H1 (cell line): ENCODE results near the gene PTH2R. TPM values are rescaled to one million over a fixed set of nuclear protein-coding genes. Genes with fewer than 3 reads are reported as not detected.

ENCODE experiments used
- CTCF ChIA-PET: fragments of 300-600 bp; sonication (Branson Sonifier 250); formaldehyde crosslinking; loops from one replicate; lab custom pipeline; 2021; ENCODE audit not compliant: partially characterized antibody; lab: Charles Lee
- POLR2A ChIA-PET: fragments of 300-600 bp; sonication (Branson Sonifier 250); formaldehyde crosslinking; loops from one replicate; lab custom pipeline; 2021; ENCODE audit warnings: inconsistent platforms; ENCODE audit not compliant: partially characterized antibody; lab: Charles Lee
- DNase-seq, 2 experiments: peaks; one replicate each; pipeline versions ENCODE4 v3.0.0 to v3.0.0-alpha.2; 2010 to 2022; ENCODE audit warnings: low spot score in 2 of 2, low read depth in 1 of 2, mixed read lengths in 1 of 2
- FAIRE-seq: peaks from 2 replicates; lab custom pipeline; 2011; peaks lifted over from hg19 to GRCh38; lab: Jason Lieb, UNC
- H2AFZ ChIP-seq: 2 replicates; pipeline ENCODE4 v1.8.1; 2012; ENCODE audit warnings: low read length, inconsistent platforms
- H2AK5ac ChIP-seq: 2 replicates; pipeline ENCODE4 v1.6.1; 2013; ENCODE audit warnings: low read depth, low read length
- H2BK120ac ChIP-seq: replicated peaks from 2 replicates; pipeline ENCODE3; 2013; ENCODE audit warnings: low read depth, low read length, inconsistent platforms
- H2BK12ac ChIP-seq: 2 replicates; pipeline ENCODE4 v1.6.1; 2013; ENCODE audit warnings: low read depth, low read length
- H2BK15ac ChIP-seq: 2 replicates; pipeline ENCODE4 v1.6.1; 2013; ENCODE audit warnings: low read length
- H2BK20ac ChIP-seq: 2 replicates; pipeline ENCODE4 v1.6.1; 2013; ENCODE audit warnings: low read length
- H2BK5ac ChIP-seq: 2 replicates; pipeline ENCODE4 v1.6.1; 2013; ENCODE audit warnings: low read depth, low read length
- H3K14ac ChIP-seq: 2 replicates; pipeline ENCODE4 v1.6.1; 2013; ENCODE audit warnings: inconsistent platforms; ENCODE audit not compliant: insufficient read length
- H3K18ac ChIP-seq: 2 replicates; pipeline ENCODE4 v1.6.1; 2013; ENCODE audit warnings: low read length; ENCODE audit errors: extremely low read depth
- H3K23ac ChIP-seq: 2 replicates; pipeline ENCODE4 v1.6.1; 2013; ENCODE audit warnings: inconsistent platforms; ENCODE audit not compliant: insufficient read length
- H3K23me2 ChIP-seq: 2 replicates; pipeline ENCODE4 v1.6.1; 2013; ENCODE audit warnings: low read depth, low read length
- H3K27ac ChIP-seq: 2 replicates; pipeline ENCODE4 v1.6.1; 2011; ENCODE audit warnings: low read depth, low read length, inconsistent platforms
- H3K27me3 ChIP-seq, 4 experiments: replicated peaks in 1 of 4; 1 replicate in 1 of 4; 2 replicates in 3 of 4; pipeline versions ENCODE4 v1.6.1 to v1.8.1; 2011 to 2013; ENCODE audit warnings: low read length in 3 of 4, mild to moderate bottlenecking in 3 of 4, inconsistent platforms in 2 of 4, mixed read lengths in 2 of 4, moderate library complexity in 1 of 4; ENCODE audit not compliant: control insufficient read depth in 3 of 4, insufficient read depth in 3 of 4; ENCODE audit errors: extremely low read depth in 1 of 4
- H3K36me3 ChIP-seq, 4 experiments: 2 replicates each; pipeline versions ENCODE4 v1.6.1 to v1.8.1; 2011 to 2013; ENCODE audit warnings: mild to moderate bottlenecking in 4 of 4, low read length in 3 of 4, moderate library complexity in 2 of 4, control low read depth in 1 of 4, inconsistent platforms in 1 of 4; ENCODE audit not compliant: insufficient read depth in 4 of 4, control insufficient read depth in 2 of 4
- H3K4ac ChIP-seq: replicated peaks from 2 replicates; pipeline ENCODE3; 2013; ENCODE audit warnings: low read length, low read depth, mixed read lengths, inconsistent platforms; ENCODE audit not compliant: insufficient read length
- H3K4me1 ChIP-seq, 4 experiments: replicated peaks in 1 of 4; 1 replicate in 1 of 4; 2 replicates in 3 of 4; pipeline versions ENCODE4 v1.6.1 to v1.8.1; 2011 to 2013; ENCODE audit warnings: low read length in 3 of 4, inconsistent platforms in 2 of 4, mixed read lengths in 1 of 4; ENCODE audit not compliant: insufficient read depth in 4 of 4, control insufficient read depth in 3 of 4
- H3K4me2 ChIP-seq, 2 experiments: 2 replicates each; pipeline versions ENCODE4 v1.6.1 to v1.8.1; 2011 to 2013; ENCODE audit warnings: low read depth in 2 of 2, low read length in 2 of 2, control low read depth in 1 of 2, inconsistent platforms in 1 of 2, mild to moderate bottlenecking in 1 of 2; ENCODE audit not compliant: insufficient read depth in 1 of 2
- H3K4me3 ChIP-seq, 4 experiments: fragments of 200-600, 300-600 bp in 1 of 4; sonication (generic), shearing (Covaris generic), sonication (Bioruptor Twin) in 1 of 4; 2 replicates each; pipeline versions ENCODE4 v1.5.1 to v1.8.1; 2011 to 2016; ENCODE audit warnings: low read length in 4 of 4, low read depth in 3 of 4, control low read depth in 2 of 4, inconsistent platforms in 2 of 4, mild to moderate bottlenecking in 2 of 4, mixed read lengths in 1 of 4, moderate library complexity in 1 of 4; ENCODE audit not compliant: insufficient read depth in 2 of 4; ENCODE audit errors: extremely low read depth in 1 of 4
- H3K56ac ChIP-seq: replicated peaks from 2 replicates; pipeline ENCODE3; 2013; ENCODE audit warnings: low read depth, mild to moderate bottlenecking, mixed read lengths, low read length, inconsistent platforms; ENCODE audit not compliant: insufficient read length
- H3K79me1 ChIP-seq: 2 replicates; pipeline ENCODE4 v1.6.1; 2013; ENCODE audit warnings: low read depth, low read length, control low read depth
- H3K79me2 ChIP-seq, 2 experiments: 2 replicates each; pipeline versions ENCODE4 v1.6.1 to v1.8.1; 2012 to 2013; ENCODE audit warnings: low read length in 2 of 2, mild to moderate bottlenecking in 2 of 2, inconsistent platforms in 1 of 2; ENCODE audit not compliant: insufficient read depth in 2 of 2, control insufficient read depth in 1 of 2
- H3K9ac ChIP-seq, 4 experiments: replicated peaks in 1 of 4; 1 replicate in 1 of 4; 2 replicates in 3 of 4; pipeline versions ENCODE4 v1.6.1 to v1.8.1; 2011 to 2013; ENCODE audit warnings: low read depth in 3 of 4, low read length in 3 of 4, control low read depth in 2 of 4, mild to moderate bottlenecking in 2 of 4, moderate library complexity in 2 of 4, inconsistent platforms in 1 of 4; ENCODE audit errors: extremely low read depth in 1 of 4
- H3K9me3 ChIP-seq, 2 experiments: 2 replicates each; pipeline versions ENCODE4 v1.6.1 to v1.8.1; 2012 to 2013; ENCODE audit warnings: mild to moderate bottlenecking in 2 of 2, moderate library complexity in 2 of 2, control low read depth in 1 of 2, inconsistent platforms in 1 of 2, low read depth in 1 of 2, low read length in 1 of 2, mixed read lengths in 1 of 2; ENCODE audit not compliant: insufficient read depth in 2 of 2
- H4K20me1 ChIP-seq, 2 experiments: replicated peaks in 1 of 2; 2 replicates each; pipeline versions ENCODE3 to v1.8.1; 2011 to 2013; ENCODE audit warnings: inconsistent platforms in 2 of 2, low read length in 2 of 2, mild to moderate bottlenecking in 1 of 2; ENCODE audit not compliant: insufficient read depth in 2 of 2, control insufficient read depth in 1 of 2
- H4K5ac ChIP-seq: 2 replicates; pipeline ENCODE4 v1.6.1; 2013; ENCODE audit warnings: low read length, low read depth, mixed read lengths, inconsistent platforms; ENCODE audit not compliant: insufficient read length
- H4K8ac ChIP-seq: 2 replicates; pipeline ENCODE4 v1.8.0; 2013; ENCODE audit warnings: mild to moderate bottlenecking, moderate library complexity, low read length, inconsistent platforms; ENCODE audit not compliant: insufficient read depth; ENCODE audit errors: extremely low read depth
- H4K91ac ChIP-seq: replicated peaks from 2 replicates; pipeline ENCODE3; 2013; ENCODE audit warnings: low read length, mixed read lengths, inconsistent platforms; ENCODE audit not compliant: insufficient read length
- ATF3 ChIP-seq: IDR thresholded peaks from 2 replicates; pipeline ENCODE4 v1.6.1; 2011; ENCODE audit warnings: low read depth, mild to moderate bottlenecking, low read length; ENCODE audit not compliant: insufficient read depth
- BRCA1 ChIP-seq: IDR thresholded peaks from 2 replicates; pipeline ENCODE4 v1.6.1; 2012; ENCODE audit warnings: low read depth, low read length, improper control_type of control experiment
- CHD2 ChIP-seq: IDR thresholded peaks from 2 replicates; pipeline ENCODE4 v1.6.1; 2012; ENCODE audit warnings: low read length, improper control_type of control experiment
- HDAC2 ChIP-seq, 2 experiments: fragments of 300-600 bp in 1 of 2; sonication (generic) in 1 of 2; IDR thresholded peaks; 2 replicates each; pipeline ENCODE4 v1.6.1; 2011 to 2012; ENCODE audit warnings: low read depth in 2 of 2, low read length in 2 of 2, mild to moderate bottlenecking in 2 of 2, moderate library complexity in 2 of 2, borderline replicate concordance in 1 of 2, inconsistent platforms in 1 of 2
- KDM1A ChIP-seq: fragments of 200-600, 300-600 bp; sonication (generic); IDR thresholded peaks from 2 replicates; pipeline ENCODE4 v1.7.1; 2016; ENCODE audit warnings: mild to moderate bottlenecking, low read length, borderline replicate concordance
- PHF8 ChIP-seq: fragments of 200-600 bp; sonication (generic); conservative IDR thresholded peaks from 2 replicates; pipeline ENCODE4 v1.7.1; 2012; ENCODE audit warnings: low read depth, mild to moderate bottlenecking, inconsistent platforms, low read length, moderate library complexity
- POU5F1 ChIP-seq: IDR thresholded peaks from 2 replicates; pipeline ENCODE4 v1.6.1; 2011; ENCODE audit warnings: low read depth, mild to moderate bottlenecking, low read length, moderate library complexity
- RAD21 ChIP-seq, 2 experiments: IDR thresholded peaks in 1 of 2; conservative IDR thresholded peaks in 1 of 2; 2 replicates each; pipeline ENCODE4 v1.6.1; 2011; ENCODE audit warnings: low read depth in 2 of 2, low read length in 2 of 2, improper control_type of control experiment in 1 of 2, inconsistent platforms in 1 of 2, mild to moderate bottlenecking in 1 of 2, moderate library complexity in 1 of 2
- RFX5 ChIP-seq: IDR thresholded peaks from 2 replicates; pipeline ENCODE4 v1.6.1; 2011; ENCODE audit warnings: low read depth, low read length, improper control_type of control experiment, borderline replicate concordance
- RNF2 ChIP-seq: fragments of 200-900, 300-1000 bp; sonication (generic); IDR thresholded peaks from 2 replicates; pipeline ENCODE4 v1.7.1; 2016; ENCODE audit warnings: borderline replicate concordance, low read depth, mild to moderate bottlenecking, antibody characterized with exemption, low read length; ENCODE audit not compliant: poor library complexity, severe bottlenecking; ENCODE audit errors: missing control alignments
- SAP30 ChIP-seq: fragments of 300-600 bp; sonication (generic); IDR thresholded peaks from 2 replicates; pipeline ENCODE4 v1.7.1; 2012; ENCODE audit warnings: low read length, moderate library complexity, mild to moderate bottlenecking, inconsistent platforms; ENCODE audit not compliant: insufficient read depth, insufficient replicate concordance
- TBP ChIP-seq: IDR thresholded peaks from 2 replicates; pipeline ENCODE4 v1.6.1; 2011; ENCODE audit warnings: low read depth, low read length, improper control_type of control experiment
- YY1 ChIP-seq: IDR thresholded peaks from 2 replicates; pipeline ENCODE4 v1.6.1; 2011; ENCODE audit warnings: low read depth, mild to moderate bottlenecking, low read length
- WGBS, 2 experiments: shearing (Covaris generic) in 1 of 2; methylation state at CpG; one replicate each; pipeline versions ENCODE4 v1.1.6 to v1.1.7; 2013 to 2015; ENCODE audit warnings: low lambda C conversion rate in 2 of 2, mixed read lengths in 2 of 2, inconsistent platforms in 1 of 2, low coverage in 1 of 2, missing lambda C conversion rate in 1 of 2; ENCODE audit not compliant: insufficient replicate concordance in 2 of 2, insufficient coverage in 1 of 2, insufficient read length in 1 of 2; ENCODE audit errors: extremely low coverage in 1 of 2, missing lambda C conversion rate in 1 of 2; 5-methylcytosine and 5-hydroxymethylcytosine counted together
- polyA plus RNA-seq, 7 experiments: library from polyadenylated mRNA; depleted of rRNA in 3 of 7; stranded (reverse) in 5 of 7; unstranded in 2 of 7; fragments of >200 nt in 5 of 7; fragments of 200-250 nt in 2 of 7; gene quantifications; 1 replicate in 5 of 7; 2 replicates in 1 of 7; 4 replicates in 1 of 7; pipeline versions ENCODE4 v1.2.1 to v1.2.3, GENCODE V29; 2011 to 2013; ENCODE audit warnings: missing spikeins in 2 of 7, mixed read lengths in 2 of 7
- total RNA-seq: library from RNA; stranded (reverse); fragmentation: NEBNext Ultra II Directional; extraction: Animal tissue kit (Norgen Biotek cat#: 25700); gene quantifications from 2 replicates; pipeline ENCODE4 v1.2.1, GENCODE V29; 2021

The PTH2R gene
- total and polyA plus RNA-seq, 2 of the 8 experiments (the other 6 are each of a cell fraction or from before 2014, with no cell fraction given), result 0.19 to 0.38 TPM

- no peaks in the 10 kb centered on the region for H3K79me1 ChIP-seq
- H2AK5ac ChIP-seq, result no peak overlapping the region
- no peaks in the 10 kb centered on the region for H3K79me2 ChIP-seq
- WGBS, 2 experiments, result 79% methylated on average over 5 of the region's 5 CpGs; no CpG with 5 or more reads in 1 of the 2 experiments
- H2BK12ac ChIP-seq, result no peak overlapping the region
- ChIA-PET POLR2A (no interaction called here), CTCF (interaction anchor here (0.6 to 1.7 kb wide), 2 partner anchors 64 to 108 kb away, joined by 3 read pairs; no protein-coding TSS in a partner anchor)
- DNase-seq (no peak), FAIRE-seq (no peak)
- H4K8ac ChIP-seq, result no peak overlapping the region
- H4K20me1 ChIP-seq, result no peaks in the 10 kb centered on the region
- no peaks in the 10 kb centered on the region for H3K27me3 ChIP-seq
- no peak overlapping the region for H3K14ac ChIP-seq
- no peak overlapping the region for H3K27ac ChIP-seq
- no peak overlapping the region for H2BK5ac ChIP-seq
- no peak overlapping the region for H3K23ac ChIP-seq
- 0 out of 7 replicates have a peak, but pooled peaks cover 0 to 3% (median 0%) of the 10 kb centered on the region in 4 experiments for H3K4me1 ChIP-seq
- H3K4me3 ChIP-seq, result no peak overlapping the region
- no peak overlapping the region for H3K18ac ChIP-seq
- H3K9me3 ChIP-seq, result no peaks in the 10 kb centered on the region; a peak in 1 of 4 replicates
- no peak overlapping the region for H3K9ac ChIP-seq
- no peak overlapping the region for H2BK15ac ChIP-seq
- H3K4me2 ChIP-seq, result no peak overlapping the region
- no peaks in the 10 kb centered on the region for H3K36me3 ChIP-seq
- H4K5ac ChIP-seq, result no peak overlapping the region
- no peak overlapping the region for H3K56ac ChIP-seq
- H3K4ac ChIP-seq, result no peak overlapping the region
- no peak overlapping the region for H2BK120ac ChIP-seq
- H2AFZ ChIP-seq, result no peak overlapping the region
- H4K91ac ChIP-seq, result no peak overlapping the region
- no peaks in the 10 kb centered on the region for H3K23me2 ChIP-seq
- H2BK20ac ChIP-seq, result no peak overlapping the region
- TF ChIP-seq YY1, result no peak
- TF ChIP-seq PHF8, result no peak
- TF ChIP-seq POU5F1, result no peak
- no peak for TF ChIP-seq KDM1A
- no peak for TF ChIP-seq RFX5
- TF ChIP-seq SAP30, result no peak
- no peak for TF ChIP-seq BRCA1
- TF ChIP-seq HDAC2 (IDR thresholded peaks at IDR 0.05; ENCODE audit: borderline replicate concordance in 1 of 2, low read depth in 2 of 2, low read length in 2 of 2), result no peak
- TF ChIP-seq ATF3, result no peak
- no peak for TF ChIP-seq CHD2
- TF ChIP-seq TBP, result no peak
- TF ChIP-seq RAD21 (IDR thresholded peaks at IDR 0.05 in 1 of 2, conservative IDR thresholded peaks at IDR 0.05 in 1 of 2; ENCODE audit: low read depth in 2 of 2, low read length in 2 of 2), result no peak
- no peak for TF ChIP-seq RNF2
These were observed 123.2 kb downstream of the PTH2R start for GRCh38 chr2:208529796-208530195.
